ENCODE results near the gene PIGQ. TPM values are rescaled to one million over a fixed set of nuclear protein-coding genes. Genes with fewer than 3 reads are reported as not detected.

Gene PIGQ
- total and polyA plus RNA-seq, 2 of the 8 experiments (the other 6 are each of a cell fraction or from before 2014, with no cell fraction given) = 36.0 to 49.2 TPM

GRCh38 chr16:593406-593805 is 23.6 kb downstream of the PIGQ start:
- Histone ChIP-seq H3K27ac (ENCODE audit: low read depth, low read length) (no peak overlapping the region), H4K20me1 (replicated peaks in 1 of 2; ENCODE audit: control insufficient read depth in 1 of 2, insufficient read depth in 2 of 2, low read length in 2 of 2) (peaks cover 20 to 37% of the 10 kb centered on the region in 2 experiments), H3K4me1 (replicated peaks in 1 of 4; ENCODE audit: control insufficient read depth in 3 of 4, insufficient read depth in 4 of 4, low read length in 3 of 4) (peaks cover 0 to 8% (median 4%) of the 10 kb centered on the region in 4 experiments; a peak in 4 of 7 replicates), H3K4ac (replicated peaks; ENCODE audit: insufficient read length, low read depth, low read length) (no peak overlapping the region), H3K4me2 (ENCODE audit: insufficient read depth in 1 of 2, low read depth in 2 of 2, low read length in 2 of 2) (no peak overlapping the region), H3K9ac (replicated peaks in 1 of 4; ENCODE audit: extremely low read depth in 1 of 4, low read depth in 3 of 4, low read length in 3 of 4) (no peak overlapping the region), H3K27me3 (replicated peaks in 1 of 4; ENCODE audit: control insufficient read depth in 3 of 4, extremely low read depth in 1 of 4, insufficient read depth in 3 of 4, low read length in 3 of 4) (peaks cover 0 to 21% (median 12%) of the 10 kb centered on the region in 4 experiments; a peak in 5 of 7 replicates), H3K14ac (ENCODE audit: insufficient read length) (no peak overlapping the region), H2AFZ (ENCODE audit: low read length) (no peak overlapping the region), H3K18ac (ENCODE audit: extremely low read depth, low read length) (no peak overlapping the region), H3K56ac (replicated peaks; ENCODE audit: insufficient read length, low read depth, low read length) (no peak overlapping the region), H4K5ac (ENCODE audit: insufficient read length, low read depth, low read length) (no peak overlapping the region), H3K4me3 (ENCODE audit: extremely low read depth in 1 of 4, insufficient read depth in 2 of 4, low read depth in 3 of 4, low read length in 4 of 4) (no peak overlapping the region), H3K36me3 (ENCODE audit: control insufficient read depth in 2 of 4, insufficient read depth in 4 of 4, low read length in 3 of 4) (no peaks in the 10 kb centered on the region), H2BK12ac (ENCODE audit: low read depth, low read length) (no peak overlapping the region), H2BK5ac (ENCODE audit: low read depth, low read length) (no peak overlapping the region), H2AK5ac (ENCODE audit: low read depth, low read length) (no peak overlapping the region), H2BK15ac (ENCODE audit: low read length) (no peak overlapping the region), H3K23ac (ENCODE audit: insufficient read length) (no peak overlapping the region), H3K79me1 (ENCODE audit: low read depth, low read length) (peaks cover 16% of the 10 kb centered on the region; the same call in 1 of the 2 replicates), H4K8ac (ENCODE audit: extremely low read depth, insufficient read depth, low read length) (no peak overlapping the region), H3K79me2 (ENCODE audit: control insufficient read depth in 1 of 2, insufficient read depth in 2 of 2, low read length in 2 of 2) (peaks cover 0 to 16% of the 10 kb centered on the region in 2 experiments; a peak in 3 of 4 replicates), H3K9me3 (ENCODE audit: insufficient read depth in 2 of 2, low read depth in 1 of 2, low read length in 1 of 2) (no peaks in the 10 kb centered on the region), H2BK20ac (ENCODE audit: low read length) (no peak overlapping the region), H2BK120ac (replicated peaks; ENCODE audit: low read depth, low read length) (no peak overlapping the region), H4K91ac (replicated peaks; ENCODE audit: insufficient read length, low read length) (no peak overlapping the region), H3K23me2 (ENCODE audit: low read depth, low read length) (peaks cover 9% of the 10 kb centered on the region)
- DNase-seq (ENCODE audit: low read depth in 1 of 2, low spot score in 2 of 2) = no peak
- CTCF ChIA-PET (ENCODE audit: partially characterized antibody) = interaction anchor here (1.1 to 4.2 kb wide), 13 partner anchors 7 to 74 kb away, joined by 3 to 22 read pairs (median 6); partner anchors contain the start of gene METTL26
- TF ChIP-seq TBP (IDR thresholded peaks at IDR 0.05; ENCODE audit: low read depth, low read length) (no peak), SP4 (IDR thresholded peaks at IDR 0.05; ENCODE audit: low read length) (no peak), BACH1 (IDR thresholded peaks at IDR 0.05; ENCODE audit: low read length) (no peak), BCL11A (IDR thresholded peaks at IDR 0.05; ENCODE audit: low read depth in 2 of 2, low read length in 2 of 2) (no peak), KDM5A (IDR thresholded peaks at IDR 0.05; ENCODE audit: low read length) (no peak), CEBPB (IDR thresholded peaks at IDR 0.05; ENCODE audit: low read depth, low read length) (no peak), CBX5 (IDR thresholded peaks at IDR 0.05; ENCODE audit: low read depth, low read length) (no peak)
- POLR2A ChIA-PET (ENCODE audit: partially characterized antibody) = interaction anchor here (0.6 to 1.9 kb wide), 7 partner anchors 9 to 209 kb away, joined by 3 to 7 read pairs (median 3); partner anchors contain the start of gene METTL26
- WGBS, 2 experiments (ENCODE audit: extremely low coverage in 1 of 2, insufficient coverage in 1 of 2, insufficient read length in 1 of 2, insufficient replicate concordance in 2 of 2, low coverage in 1 of 2, low lambda C conversion rate in 2 of 2, missing lambda C conversion rate in 1 of 2) = 94% methylated on average over 9 of the region's 9 CpGs; no CpG with 5 or more reads in 1 of the 2 experiments
- FAIRE-seq = no peak

Measured in H1 (cell line).